ENCODE measurements around the gene CCDC187. TPM values are rescaled to one million over a fixed set of nuclear protein-coding genes. Genes with fewer than 3 reads are reported as not detected.

The CCDC187 gene
- total RNA-seq, 1 donor from 2014 or later: under 0.01 TPM

DNA sequence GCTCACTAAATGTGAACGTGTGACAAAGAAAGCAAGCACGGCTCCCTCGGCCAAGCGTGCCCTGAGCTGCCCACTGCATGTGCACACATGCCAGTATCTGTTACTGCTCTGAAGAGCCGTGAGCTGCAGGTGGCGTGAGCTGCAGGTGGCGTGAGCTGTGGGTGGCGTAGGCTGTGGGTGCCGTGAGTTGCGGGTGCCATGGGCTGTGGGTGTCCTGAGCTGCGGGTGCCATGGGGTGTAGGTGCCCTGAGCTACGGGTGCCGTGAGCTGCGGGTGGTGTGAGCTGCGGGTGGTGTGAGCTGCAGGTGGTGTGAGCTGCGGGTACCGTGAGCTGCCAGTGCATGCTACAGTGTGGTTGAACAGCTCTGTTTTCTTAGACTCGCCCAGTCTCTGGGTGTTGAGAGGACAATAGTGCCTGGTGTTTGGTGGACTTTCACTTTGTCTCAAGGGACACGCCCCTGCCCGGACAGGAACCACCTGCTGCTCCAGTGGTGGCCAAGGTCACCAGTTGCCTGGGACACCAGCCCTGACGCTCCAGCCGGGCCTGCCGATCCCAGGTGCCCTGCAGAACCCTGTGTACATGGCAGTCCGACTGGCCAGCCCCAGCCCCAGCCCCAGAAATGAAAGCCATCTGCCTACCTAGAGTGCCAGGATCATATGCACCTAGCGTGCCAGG lies 6.7 kb downstream of the CCDC187 start:
- DNase-seq: no peak

DNA sequence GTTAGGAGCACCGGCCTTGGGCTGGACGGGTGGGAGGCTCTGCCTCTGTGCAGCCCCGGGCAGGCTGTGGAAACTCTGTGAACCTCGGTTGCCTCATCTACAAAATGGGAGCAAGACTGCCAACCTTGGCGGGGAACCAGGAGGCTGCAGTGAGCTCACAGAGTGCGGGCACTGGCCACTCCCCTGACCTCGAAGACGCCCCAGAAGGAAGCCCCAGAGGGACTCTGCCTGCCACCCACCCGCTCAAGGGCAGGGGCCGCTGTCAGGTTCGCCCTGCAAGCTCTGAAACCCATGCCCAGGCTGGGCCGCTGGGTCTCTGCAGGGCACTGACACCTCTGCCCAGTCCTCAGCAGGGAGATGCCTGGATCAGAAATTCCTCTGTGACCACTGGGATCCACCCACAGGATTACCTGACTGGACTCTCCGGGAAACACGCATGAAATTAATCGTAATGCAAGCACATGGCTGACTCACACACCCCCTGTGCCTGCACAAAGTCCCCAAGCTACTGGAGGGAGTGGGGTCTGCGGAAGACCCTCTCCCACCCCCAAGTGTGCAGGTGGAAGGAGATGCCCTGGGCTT lies 7.4 kb downstream of the CCDC187 start:
- DNase-seq: no peak

GRCh38 chr9:136295542-136296433 lies 8.1 kb downstream of the CCDC187 start:
- DNase-seq: no peak

DNA sequence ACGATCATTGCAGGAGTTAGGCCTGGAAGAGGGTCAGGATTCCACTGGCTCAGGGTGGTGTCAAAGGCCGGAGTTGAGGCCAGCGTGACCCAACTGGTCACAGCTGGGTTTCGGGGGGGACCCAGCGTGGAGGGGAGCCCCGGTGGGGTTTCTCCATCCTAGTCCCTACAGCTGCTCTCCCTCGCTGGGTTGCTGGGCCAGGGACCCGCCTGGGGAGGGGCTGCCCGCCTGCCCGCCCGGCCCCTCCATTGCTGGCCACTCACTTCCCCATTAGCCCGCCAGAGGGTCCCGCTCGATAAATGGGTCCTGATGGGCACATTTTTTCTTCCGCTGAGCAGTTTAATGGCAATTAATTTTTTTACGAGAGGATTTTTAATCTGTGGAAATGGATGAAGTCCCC lies 8.8 kb downstream of the CCDC187 start:
- DNase-seq: no peak

DNA sequence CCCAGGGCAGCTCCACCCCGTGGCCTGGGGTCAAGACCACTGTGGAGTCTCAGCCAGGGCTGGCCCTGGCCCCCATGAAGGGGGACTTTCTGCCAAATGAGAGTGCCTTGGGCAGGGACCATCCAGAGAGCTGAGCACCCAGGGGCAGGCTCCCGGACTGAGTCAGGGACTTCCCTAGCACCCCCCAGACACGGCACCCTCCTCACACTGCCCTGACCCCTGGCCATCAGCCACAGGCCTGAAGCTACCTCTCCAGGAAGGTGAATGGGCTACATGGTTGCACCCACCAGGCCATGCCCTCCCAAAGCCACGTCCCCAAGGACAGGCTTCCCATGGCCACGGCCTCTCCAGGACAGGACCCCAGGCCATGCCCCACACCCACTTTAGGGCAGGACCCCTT lies 9.5 kb downstream of the CCDC187 start:
- no peak for DNase-seq

DNA sequence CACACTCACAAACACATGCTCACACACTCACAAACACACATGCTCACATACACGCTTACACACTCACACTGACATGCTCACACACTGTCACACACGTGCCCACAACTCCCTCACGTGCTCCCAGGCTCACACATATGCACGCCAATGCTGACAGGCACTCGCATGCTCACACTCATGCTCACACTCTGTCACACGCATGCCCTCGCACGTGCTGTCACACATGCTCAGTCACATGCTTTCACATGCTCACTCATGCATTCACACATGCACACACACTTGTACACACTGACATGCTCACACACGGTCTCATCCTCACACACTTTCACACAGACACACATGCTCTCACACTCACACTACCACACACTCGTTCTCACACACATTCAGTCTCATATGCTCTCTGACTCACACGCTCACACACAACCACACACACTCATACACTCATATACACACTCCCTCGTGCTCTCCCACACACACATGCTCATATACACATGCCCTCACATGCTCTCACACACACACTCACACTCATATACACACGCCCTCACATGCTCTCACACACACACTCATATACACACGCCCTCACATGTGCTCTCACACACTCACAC lies 10.3 kb downstream of the CCDC187 start:
- DNase-seq: no peak

DNA sequence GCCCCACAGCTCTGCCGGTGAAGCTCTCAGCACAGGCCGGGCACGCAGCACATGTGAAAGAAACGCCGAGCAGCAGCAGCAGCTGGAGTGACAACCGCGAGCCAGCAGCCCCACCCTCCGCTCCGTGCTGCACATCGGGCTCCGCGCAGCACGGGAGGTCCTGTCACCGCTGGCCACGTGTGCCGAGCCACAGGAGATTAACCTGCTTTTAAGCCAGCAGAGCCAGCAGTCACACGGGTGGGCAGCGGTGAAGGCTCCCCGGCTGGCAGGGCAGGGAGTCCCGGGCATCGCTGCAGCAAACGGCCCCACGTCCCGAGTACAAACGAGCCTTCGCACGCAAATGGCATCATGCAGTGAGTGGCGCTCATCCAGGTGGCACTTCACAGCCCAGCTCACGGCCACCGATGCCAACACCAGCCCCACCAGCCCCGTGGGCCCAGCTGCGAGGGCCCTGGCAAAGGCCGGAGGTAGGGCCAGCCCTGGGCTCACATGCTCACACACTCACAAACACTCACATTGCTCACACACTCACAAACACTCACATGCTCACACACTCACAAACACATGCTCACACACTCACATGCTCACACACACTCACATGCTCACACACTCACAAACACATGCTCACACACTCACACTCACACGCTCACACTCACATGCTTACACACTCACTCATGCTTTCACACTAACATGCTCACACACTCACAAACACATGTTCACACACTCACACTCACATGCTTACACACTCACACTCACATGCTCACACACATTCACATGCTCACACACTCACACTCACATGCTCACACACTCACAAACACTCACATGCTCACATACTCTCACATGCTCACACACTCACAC lies 11.1 kb downstream of the CCDC187 start:
- no peak for DNase-seq

DNA sequence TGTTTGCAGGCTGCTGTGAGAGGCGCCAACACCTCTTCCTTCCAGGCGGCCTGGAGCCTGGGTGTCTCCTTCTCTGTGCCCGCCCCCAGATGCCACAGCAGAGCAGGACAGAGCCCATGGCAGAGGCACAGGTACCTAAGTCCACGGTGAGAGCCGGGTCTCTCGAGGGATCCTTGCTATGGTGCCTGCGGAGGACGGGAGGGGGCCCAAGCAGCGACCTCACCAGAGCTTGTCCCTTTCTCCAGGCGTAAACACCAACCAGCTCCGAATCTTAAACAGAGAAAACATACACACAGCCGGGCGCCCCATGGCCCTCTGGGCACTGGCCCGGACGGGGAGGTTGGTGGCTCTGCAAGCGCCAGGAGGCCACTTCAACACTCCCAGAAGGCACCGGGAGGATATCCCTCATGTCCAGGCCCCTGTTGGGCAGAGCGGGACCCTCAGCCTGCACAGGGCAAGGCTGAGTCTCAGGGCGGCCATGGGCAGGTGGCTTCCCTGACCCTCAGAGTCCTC lies 11.8 kb downstream of the CCDC187 start:
- no peak for DNase-seq

DNA sequence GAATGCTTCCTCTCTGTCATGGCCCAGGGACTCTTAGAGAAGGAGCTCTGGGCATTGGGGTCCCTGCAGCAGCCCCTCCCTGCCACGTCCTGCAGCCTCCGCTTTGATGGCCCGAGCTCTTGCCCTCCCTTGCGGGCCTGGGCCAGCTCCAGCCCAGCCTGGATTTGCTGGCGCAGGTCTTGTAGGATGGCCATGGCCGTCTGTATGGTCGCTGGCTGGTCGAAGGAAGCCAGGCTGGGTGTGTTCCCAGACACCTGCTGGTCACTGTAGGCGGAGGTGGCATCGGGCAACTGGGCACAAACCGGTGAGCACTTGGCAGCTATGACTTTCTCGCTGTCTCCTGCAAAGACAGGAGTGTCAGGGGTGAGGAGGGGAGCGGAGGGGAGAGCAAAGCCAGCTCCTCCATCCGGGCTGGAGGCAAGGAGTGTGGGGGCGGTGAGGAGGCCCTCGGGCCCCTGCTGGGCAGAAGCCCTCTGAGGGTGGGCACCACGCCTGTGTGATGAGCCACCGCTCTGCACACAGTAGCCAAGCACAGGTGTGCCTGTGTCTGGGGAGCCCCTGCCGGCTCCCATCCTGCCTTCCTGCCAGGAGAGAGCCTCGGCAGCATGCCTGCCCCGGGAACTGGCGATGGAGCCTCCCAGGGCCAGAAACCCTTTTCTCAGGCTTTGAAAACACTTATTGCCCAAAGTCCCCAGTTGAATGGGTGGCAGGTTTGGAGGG lies 12.4 kb downstream of the CCDC187 start:
- no peak for DNase-seq

DNA sequence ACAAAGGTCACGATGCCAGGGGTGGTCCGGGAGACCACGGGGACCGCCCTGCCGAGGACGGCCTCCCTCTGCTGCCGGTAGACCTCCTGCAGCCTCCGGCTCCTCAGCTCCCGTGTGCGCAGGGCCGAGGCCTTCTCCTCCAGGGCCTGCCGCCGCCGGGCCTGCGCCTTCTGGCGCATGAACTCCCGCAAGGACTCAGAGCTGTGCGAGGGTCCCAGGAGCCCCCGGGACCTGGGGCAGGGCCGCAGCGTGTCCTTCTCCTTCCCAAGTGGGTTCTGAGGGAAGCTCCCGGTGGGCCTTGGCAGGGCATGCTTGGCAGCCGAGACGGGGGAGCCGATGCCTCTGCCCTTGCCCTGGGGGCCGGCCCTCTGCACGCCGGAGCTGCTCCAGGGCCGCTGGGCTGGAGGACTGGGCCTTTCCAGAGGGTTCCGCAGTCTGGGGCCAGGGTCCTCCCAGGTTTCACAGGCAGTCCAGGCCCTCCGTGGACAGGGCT lies 13.3 kb downstream of the CCDC187 start:
- no peak for DNase-seq

DNA sequence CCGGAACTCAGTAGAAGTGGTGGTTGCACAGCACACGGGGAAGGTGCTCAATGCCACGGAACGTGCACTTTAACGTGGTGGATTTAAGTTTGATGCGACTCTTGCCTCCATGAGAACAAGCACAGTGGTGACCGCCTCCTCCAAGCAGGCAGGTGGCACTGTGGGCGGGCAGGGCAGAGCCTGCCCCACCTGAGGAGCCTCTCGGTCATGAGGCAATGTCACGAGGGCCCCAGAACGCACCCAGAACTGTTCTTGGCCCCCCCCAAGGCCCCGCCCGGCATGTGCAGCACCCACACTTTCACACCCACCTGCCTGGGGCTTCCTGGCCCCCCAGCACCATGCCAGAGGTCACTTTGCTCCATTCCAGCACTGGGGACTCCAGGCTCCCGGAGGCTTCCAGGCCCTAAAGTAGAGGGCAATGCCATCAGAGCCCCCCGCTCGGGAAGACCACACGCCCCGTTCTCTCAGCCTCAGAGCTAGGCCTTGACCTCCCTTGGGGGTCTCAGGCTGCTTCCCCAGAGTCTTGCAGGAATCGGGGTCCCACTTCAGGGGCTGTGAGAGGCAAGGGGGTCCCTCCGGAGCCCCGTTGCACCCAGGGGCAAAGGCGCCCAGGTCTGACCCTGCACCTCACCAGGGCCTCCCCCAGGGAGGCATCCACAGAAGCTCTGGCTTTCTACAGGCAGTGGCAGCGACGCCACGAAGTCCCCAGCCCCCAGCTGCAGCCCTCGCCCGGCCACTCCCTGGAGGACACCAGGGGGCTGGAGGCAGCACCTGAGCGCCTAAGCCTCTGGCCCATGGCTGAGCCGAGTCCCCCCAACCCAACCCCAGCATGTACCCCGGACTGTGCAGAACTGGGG lies 14.0 kb downstream of the CCDC187 start:
- no peak for DNase-seq

DNA sequence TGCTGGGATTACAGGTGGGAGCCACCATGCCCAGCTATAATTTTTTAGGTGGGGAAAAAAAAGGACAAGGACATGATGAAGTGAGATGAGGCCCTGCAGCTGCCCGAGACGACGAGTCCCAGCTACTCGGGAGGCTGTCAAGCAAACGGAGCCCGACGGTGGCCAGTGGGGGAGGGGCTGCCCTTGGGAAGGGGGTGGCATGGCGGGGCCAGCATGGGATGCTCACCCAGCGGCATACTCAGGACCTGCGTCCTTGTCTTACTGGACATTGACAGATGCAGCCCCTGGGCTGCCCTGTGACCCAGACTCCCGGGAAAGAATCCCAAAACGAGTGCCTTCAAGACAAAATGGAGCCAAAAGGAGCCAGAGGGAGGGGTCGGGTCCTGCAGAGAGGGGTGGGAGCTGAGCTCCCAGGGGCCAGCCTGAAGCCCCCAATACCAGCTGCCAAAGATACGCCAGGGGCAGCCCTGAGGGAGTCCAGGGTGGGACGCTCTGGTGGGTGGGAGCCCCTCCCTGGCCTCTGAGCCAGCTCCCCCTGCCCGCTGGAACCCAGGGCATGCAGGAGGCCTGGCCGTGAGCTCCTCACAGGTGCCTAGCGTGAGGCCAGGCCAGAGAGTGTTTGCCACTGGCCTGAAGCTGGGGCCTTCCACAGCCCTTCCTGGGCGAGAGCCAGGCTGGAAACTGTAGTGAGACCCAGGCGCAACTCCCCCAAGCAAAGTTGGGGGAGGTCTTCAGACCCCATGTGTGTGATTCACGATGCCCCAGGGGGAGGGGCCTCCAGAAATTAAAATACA lies 15.7 kb downstream of the CCDC187 start:
- DNase-seq: no peak

DNA sequence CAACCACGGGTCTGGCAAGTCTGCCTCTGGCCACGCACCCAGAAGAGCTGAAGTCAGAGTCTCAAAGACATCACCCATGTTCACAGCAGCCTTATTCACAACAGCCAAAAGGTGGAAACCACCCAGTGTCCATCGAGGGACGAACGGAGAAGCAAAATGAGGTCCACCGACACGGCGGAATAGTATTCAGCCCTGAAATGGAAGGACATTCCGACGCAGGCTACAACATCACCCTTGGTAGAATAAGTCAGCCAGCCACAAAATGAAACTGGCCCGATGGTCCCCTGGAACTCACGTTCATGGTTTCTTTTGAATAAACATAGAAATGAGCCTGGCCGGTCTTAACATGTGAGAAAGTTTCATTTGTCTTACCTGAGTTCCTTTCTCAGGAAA lies 16.9 kb downstream of the CCDC187 start:
- no peak for DNase-seq

DNA sequence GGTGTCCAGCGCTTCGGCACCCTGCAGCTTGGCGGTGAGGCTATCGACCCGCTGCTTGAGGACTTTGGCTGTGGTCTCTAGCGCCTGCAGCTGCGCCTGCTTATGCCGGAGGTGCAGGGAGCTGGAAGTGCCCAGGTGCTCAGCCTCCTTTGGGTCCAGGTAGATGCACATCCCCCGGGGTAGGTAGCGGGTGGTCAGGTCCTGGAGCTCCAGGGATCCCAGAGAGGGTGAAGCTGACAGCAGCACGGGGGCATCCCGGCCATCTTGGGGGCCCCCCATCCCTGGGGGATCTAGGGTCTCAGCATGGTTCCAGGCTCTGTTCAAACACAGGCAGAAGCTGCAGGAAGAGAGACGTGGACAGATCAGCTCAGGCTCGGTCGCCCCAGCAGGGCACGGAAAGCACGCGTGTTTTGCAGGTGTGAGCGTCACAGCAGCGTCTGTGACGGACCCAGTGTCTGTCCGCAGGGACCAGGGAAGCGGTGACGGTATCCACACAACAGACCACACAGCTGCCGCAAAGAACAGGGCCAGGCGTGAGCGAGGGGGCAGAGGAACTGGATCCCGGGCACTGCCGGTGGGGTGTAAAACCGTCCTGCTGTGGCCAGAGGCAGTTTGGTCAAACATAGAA lies 17.4 kb downstream of the CCDC187 start:
- no peak for DNase-seq

GRCh38 chr9:136285501-136286358 lies 18.2 kb downstream of the CCDC187 start:
- no peak for DNase-seq

DNA sequence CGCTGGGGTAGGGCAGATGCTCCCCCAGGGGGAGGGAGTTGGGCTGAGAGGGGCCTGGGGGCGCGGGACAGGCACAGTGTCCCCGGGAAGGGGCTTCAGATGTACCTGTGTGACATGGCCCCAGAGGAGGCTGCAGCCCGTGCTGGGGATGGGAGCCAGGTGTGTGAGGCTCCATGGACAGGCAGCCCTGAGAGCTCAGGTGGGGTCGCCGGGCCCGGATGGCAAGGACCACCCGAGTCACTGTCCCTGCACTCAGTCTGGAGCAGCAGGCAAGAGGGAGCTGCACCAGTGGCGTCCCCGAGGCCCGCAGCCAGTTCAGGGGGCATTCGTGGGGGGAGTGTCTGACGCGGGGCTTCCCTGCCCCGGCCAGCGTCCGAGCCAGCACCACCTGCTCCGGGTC lies 18.9 kb downstream of the CCDC187 start:
- no peak for DNase-seq

- no peak for DNase-seq
Observed at GRCh38 chr9:136284311-136284710, 19.6 kb downstream of the CCDC187 start.

Measured in occipital lobe (tissue), 2 donors.